ENCODE measurements around the gene DPYSL5. TPM values are rescaled to one million over a fixed set of nuclear protein-coding genes. Genes with fewer than 3 reads are reported as not detected.

Gene DPYSL5
- total RNA-seq, 1 experiment from 2014 or later = not detected

DNA sequence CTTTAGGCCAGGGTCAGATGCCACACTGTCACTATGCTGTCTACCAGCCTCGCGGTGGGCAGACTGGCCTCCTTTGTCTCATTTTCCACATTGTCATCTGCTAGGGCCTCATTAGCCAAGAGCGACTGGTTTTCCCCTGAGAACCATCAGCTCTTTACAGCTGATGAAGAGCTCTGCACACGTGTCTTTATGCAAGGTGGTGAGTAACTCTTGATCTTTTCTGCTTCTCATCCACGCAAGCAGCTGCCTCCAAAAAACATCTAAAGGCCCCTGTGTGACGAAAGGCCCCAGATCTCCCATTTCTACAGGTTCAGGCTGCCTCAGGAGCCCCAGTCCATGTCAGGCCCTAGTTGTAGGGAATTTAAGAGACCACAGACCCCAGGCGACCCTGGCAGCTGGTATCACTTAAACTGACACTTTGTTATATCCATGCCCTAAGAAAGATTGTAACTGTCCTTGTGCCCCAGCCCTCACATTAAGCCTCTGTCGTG is 52.9 kb downstream of the DPYSL5 start:
- ChIA-PET POLR2A (interaction anchor here (1.1 kb wide), 1 partner anchor 17 kb away, joined by 3 read pairs; no protein-coding TSS in a partner anchor), CTCF (interaction anchor here (0.7 to 1.5 kb wide), 2 partner anchors 40 to 240 kb away, joined by 3 to 5 read pairs; no protein-coding TSS in a partner anchor)
- BruUV-seq (replicated peaks) = no TSS peak
- no peak overlapping the region for H3K4me3 Mint-ChIP-seq (ENCODE audit: unreplicated experiment)
- H3K36me3 Mint-ChIP-seq (ENCODE audit: insufficient read depth, unreplicated experiment) = no peaks in the 10 kb centered on the region
- DNase-seq (ENCODE audit: unreplicated experiment) = no peak
- no peaks in the 10 kb centered on the region for H3K4me1 Mint-ChIP-seq (ENCODE audit: insufficient read depth, unreplicated experiment)
- intact Hi-C loops (cut with micrococcal nuclease) = no loop called here
- no peak overlapping the region for H3K27ac Mint-ChIP-seq (ENCODE audit: low read depth, unreplicated experiment)
- TF ChIP-seq, protein P1, sequence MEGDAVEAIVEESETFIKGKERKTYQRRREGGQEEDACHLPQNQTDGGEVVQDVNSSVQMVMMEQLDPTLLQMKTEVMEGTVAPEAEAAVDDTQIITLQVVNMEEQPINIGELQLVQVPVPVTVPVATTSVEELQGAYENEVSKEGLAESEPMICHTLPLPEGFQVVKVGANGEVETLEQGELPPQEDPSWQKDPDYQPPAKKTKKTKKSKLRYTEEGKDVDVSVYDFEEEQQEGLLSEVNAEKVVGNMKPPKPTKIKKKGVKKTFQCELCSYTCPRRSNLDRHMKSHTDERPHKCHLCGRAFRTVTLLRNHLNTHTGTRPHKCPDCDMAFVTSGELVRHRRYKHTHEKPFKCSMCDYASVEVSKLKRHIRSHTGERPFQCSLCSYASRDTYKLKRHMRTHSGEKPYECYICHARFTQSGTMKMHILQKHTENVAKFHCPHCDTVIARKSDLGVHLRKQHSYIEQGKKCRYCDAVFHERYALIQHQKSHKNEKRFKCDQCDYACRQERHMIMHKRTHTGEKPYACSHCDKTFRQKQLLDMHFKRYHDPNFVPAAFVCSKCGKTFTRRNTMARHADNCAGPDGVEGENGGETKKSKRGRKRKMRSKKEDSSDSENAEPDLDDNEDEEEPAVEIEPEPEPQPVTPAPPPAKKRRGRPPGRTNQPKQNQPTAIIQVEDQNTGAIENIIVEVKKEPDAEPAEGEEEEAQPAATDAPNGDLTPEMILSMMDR (IDR thresholded peaks at IDR 0.05; ENCODE audit: unreplicated experiment) = no peak
- H3K9me3 Mint-ChIP-seq (ENCODE audit: unreplicated experiment) = no peaks in the 10 kb centered on the region
- H3K27me3 Mint-ChIP-seq (ENCODE audit: insufficient read depth, unreplicated experiment) = peaks cover 22% of the 10 kb centered on the region

DNA sequence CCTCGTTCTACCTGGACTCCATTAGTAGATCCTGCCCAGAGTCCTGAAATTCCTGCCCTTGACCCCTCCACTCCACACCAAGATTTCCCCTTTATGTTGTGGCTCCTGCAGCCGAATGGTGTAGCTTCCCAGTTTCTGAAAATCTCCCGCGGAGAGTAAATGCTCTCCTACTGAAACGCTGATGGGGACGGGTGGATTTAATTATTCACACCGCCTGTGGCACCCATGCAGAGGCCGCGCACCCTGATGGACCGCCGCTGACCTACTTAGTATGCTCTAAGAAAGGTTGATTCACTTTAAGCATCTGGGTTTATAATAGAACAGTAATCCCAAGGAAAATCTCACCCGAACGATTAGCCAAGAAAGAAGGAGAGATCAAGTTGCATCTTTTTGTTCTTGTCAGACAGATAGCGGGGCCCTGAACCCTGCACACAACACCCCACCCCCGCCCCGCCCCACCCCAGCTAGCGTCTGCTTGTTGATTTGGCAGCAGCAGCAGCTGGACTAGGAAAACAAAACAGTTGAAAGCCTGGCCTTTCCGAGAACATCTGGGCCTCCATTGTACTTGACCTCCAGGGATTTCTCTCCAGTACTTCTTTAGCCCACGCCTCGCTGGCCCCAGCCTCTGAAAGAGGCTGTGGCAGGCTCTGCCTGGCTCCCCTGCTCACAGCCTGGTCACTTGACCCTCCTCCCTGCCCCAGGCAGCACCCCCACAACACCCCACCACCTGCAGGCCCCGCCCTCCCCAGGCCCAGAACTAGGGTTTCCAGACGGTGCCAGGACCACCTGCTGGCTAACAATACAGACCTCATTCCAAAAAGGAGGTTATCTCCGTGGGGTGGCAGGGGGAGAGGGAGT is 53.6 kb downstream of the DPYSL5 start:
- Mint-ChIP-seq H3K27me3 (ENCODE audit: insufficient read depth, unreplicated experiment) (peaks cover 24% of the 10 kb centered on the region), H3K4me1 (ENCODE audit: insufficient read depth, unreplicated experiment) (no peaks in the 10 kb centered on the region), H3K36me3 (ENCODE audit: insufficient read depth, unreplicated experiment) (no peaks in the 10 kb centered on the region), H3K4me3 (ENCODE audit: unreplicated experiment) (no peak overlapping the region), H3K9me3 (ENCODE audit: unreplicated experiment) (no peaks in the 10 kb centered on the region), H3K27ac (ENCODE audit: low read depth, unreplicated experiment) (no peak overlapping the region)
- CTCF ChIA-PET = interaction anchor here (0.7 to 1.5 kb wide), 3 partner anchors 21 to 240 kb away, joined by 3 to 5 read pairs (median 3); no protein-coding TSS in a partner anchor
- intact Hi-C loops (cut with micrococcal nuclease) = no loop called here
- no peak for DNase-seq (ENCODE audit: unreplicated experiment)
- TF ChIP-seq, protein P1 (IDR thresholded peaks at IDR 0.05; ENCODE audit: unreplicated experiment) = no peak
- BruUV-seq (replicated peaks) = no TSS peak
- POLR2A ChIA-PET = no interaction called here

DNA sequence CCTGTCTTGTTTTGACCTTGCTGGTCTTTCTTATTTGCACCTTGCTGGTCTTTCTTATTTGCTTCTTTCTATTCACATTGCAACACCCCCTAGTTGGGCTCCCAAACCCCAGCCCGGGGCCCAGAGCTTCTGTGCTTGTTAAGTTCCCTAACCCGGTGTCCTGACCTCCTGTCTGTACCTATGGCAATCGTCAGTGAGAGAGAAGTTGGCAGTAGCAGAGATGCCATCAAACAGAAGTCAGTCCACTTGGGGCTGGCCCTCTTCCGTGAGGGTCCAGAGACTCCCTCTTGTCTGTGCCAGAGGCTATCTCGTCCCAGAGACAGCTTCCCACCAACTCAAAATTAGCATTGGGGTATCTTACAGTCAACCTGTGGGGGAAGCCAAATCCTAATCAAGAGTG is 55.7 kb downstream of the DPYSL5 start:
- no peaks in the 10 kb centered on the region for H3K4me1 Mint-ChIP-seq (ENCODE audit: insufficient read depth, unreplicated experiment)
- H3K4me3 Mint-ChIP-seq (ENCODE audit: unreplicated experiment) = no peak overlapping the region
- BruUV-seq (replicated peaks) = no TSS peak
- intact Hi-C loops (cut with micrococcal nuclease) = no loop called here
- H3K9me3 Mint-ChIP-seq (ENCODE audit: unreplicated experiment) = no peaks in the 10 kb centered on the region
- H3K36me3 Mint-ChIP-seq (ENCODE audit: insufficient read depth, unreplicated experiment) = no peaks in the 10 kb centered on the region
- H3K27ac Mint-ChIP-seq (ENCODE audit: low read depth, unreplicated experiment) = no peak overlapping the region
- TF ChIP-seq, protein P1 (IDR thresholded peaks at IDR 0.05; ENCODE audit: unreplicated experiment) = no peak
- DNase-seq (ENCODE audit: unreplicated experiment) = no peak
- H3K27me3 Mint-ChIP-seq (ENCODE audit: insufficient read depth, unreplicated experiment) = peaks cover 37% of the 10 kb centered on the region
- POLR2A ChIA-PET = no interaction called here
- CTCF ChIA-PET = interaction anchor here (0.5 kb wide), 1 partner anchor 38 kb away, joined by 3 read pairs; no protein-coding TSS in a partner anchor

DNA sequence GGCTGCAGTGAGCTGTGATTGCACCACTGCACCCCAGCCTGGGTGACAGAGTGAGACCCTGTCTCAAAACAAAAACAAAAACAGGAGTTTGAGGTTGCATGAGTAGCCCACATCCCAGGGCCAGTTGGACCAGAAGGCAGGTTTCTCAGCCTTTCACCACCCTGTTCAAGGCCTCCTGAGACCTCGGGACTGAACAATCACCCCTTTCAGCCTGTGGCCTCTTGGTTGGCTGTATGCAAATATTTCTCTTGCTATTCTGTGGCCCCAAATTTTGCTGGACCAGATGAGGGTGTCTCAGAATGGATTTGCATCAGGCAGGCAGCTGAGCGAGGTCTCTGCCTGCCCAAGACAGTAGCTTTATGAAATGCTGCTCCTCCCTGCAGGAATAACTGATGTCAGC is 56.9 kb downstream of the DPYSL5 start:
- no peak overlapping the region for H3K27ac Mint-ChIP-seq (ENCODE audit: low read depth, unreplicated experiment)
- no peak overlapping the region for H3K4me3 Mint-ChIP-seq (ENCODE audit: unreplicated experiment)
- peaks cover 37% of the 10 kb centered on the region for H3K27me3 Mint-ChIP-seq (ENCODE audit: insufficient read depth, unreplicated experiment)
- no peaks in the 10 kb centered on the region for H3K4me1 Mint-ChIP-seq (ENCODE audit: insufficient read depth, unreplicated experiment)
- POLR2A ChIA-PET = interaction anchor here (1.1 kb wide), 1 partner anchor 13 kb away, joined by 4 read pairs; no protein-coding TSS in a partner anchor
- CTCF ChIA-PET = no interaction called here
- no peaks in the 10 kb centered on the region for H3K9me3 Mint-ChIP-seq (ENCODE audit: unreplicated experiment)
- intact Hi-C loops (cut with micrococcal nuclease) = no loop called here
- no peak for DNase-seq (ENCODE audit: unreplicated experiment)
- BruUV-seq (replicated peaks) = no TSS peak
- TF ChIP-seq, protein P1 (IDR thresholded peaks at IDR 0.05; ENCODE audit: unreplicated experiment) = no peak
- H3K36me3 Mint-ChIP-seq (ENCODE audit: insufficient read depth, unreplicated experiment) = no peaks in the 10 kb centered on the region
